NCI-H2107 treated with DMSO at 0.1 percent for 48 hours (cell line): ENCODE measurements around the gene XXYLT1.
A peak's percentile ranks its signal among the peaks of the same experiment; 100 is the strongest.

Source experiments
- DNase-seq: peaks from one replicate; lab custom pipeline; 2025; ENCODE audit not compliant: unreplicated experiment; lab: John Stamatoyannopoulos, UW

Gene XXYLT1

DNA sequence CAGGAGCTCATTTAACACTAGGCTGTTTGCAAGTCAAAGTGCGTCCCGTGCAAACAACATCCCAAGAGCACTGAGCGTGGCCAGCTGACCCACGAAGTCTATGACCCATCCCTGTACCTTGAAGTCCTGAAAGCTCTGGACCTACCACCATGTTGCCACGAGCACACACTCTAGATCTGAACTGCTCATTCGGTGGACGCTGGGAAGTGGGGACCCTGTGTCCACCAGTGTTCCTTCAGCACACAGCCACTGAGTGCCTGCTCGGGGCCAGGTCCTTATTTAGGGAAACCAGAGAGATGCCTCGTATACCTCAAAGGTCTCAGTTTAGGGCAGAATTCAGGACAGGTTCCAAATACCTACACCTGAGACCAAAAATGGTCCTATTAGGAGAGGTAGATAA lies 236.9 kb downstream of the XXYLT1 start:
- DNase-seq: no peak

DNA sequence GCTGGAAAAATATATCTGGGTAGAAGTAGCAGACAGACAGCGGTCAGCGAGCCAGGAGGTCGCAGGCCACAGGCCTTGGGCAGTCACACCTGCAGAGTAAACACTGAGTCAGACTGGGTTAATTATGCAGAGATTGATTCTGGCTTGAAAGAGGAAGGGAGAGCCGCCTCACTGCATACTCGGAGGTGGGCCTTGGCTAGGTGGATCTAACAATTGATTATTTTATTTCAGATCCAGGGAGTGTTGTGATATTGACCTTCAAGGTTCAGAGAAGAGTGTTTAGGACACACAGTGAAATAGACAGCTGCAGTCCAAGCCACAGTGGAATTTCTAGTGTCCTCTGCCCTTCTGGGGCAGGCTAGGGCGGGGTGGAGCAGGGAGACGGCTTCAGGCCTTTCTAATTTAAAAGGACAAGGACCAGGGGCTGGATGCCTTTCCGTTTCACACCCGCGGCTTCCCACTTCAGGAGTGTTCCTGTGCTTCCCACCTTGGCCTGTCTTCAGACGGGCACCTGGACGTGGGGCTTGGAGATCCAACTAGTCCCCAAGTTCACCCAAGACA lies 237.3 kb downstream of the XXYLT1 start:
- no peak for DNase-seq

DNA sequence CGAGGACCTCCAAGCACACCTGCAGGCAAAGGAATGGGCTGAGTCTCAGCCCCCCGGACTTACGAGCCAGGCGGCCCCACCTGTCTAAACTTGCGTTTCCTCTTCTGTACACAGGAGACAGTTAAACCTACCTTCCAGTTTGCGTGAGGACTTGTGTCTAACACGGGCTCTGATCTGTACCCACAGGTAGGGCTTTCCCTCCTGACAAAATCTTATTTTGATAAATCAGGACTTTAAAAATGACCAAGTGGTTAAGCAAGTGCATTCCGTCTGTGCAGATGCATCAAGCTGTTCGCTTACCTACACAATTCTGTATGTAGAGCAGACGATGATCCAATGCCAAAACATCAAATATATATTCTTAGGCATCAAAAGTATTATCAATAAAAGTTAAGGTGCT lies 238.0 kb downstream of the XXYLT1 start:
- DNase-seq: no peak

DNA sequence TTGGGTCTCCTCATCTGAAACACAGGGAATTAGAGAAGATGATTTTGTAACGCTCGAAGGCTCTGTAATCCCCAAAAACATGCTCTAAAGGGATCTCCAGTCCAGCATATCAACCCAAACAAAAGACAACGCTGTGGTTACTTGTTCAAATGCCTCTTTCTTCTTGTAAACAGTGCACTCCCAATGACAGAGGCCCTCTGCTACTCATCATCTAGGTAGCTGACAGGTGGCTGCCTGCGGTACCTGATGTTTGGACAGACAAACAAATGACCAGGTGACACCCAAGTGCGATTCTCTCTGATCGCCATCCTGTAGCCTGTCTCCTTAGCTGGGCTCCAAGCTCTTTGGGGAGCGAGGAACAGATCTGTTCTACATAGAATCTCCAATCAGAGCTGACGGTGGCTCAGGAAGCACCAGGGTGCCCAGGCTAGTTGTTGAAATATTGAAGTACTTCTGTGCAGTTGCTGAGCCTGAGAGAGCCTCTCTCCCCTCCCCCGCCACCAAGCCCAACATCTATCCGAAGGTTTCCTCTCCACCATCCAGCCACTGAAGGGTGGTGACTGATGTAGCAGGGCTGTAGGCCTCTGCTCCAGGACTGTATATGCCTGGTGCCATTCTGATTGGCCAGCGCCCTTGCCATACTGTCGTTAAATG lies 238.7 kb downstream of the XXYLT1 start:
- DNase-seq: peak; percentile 41

DNA sequence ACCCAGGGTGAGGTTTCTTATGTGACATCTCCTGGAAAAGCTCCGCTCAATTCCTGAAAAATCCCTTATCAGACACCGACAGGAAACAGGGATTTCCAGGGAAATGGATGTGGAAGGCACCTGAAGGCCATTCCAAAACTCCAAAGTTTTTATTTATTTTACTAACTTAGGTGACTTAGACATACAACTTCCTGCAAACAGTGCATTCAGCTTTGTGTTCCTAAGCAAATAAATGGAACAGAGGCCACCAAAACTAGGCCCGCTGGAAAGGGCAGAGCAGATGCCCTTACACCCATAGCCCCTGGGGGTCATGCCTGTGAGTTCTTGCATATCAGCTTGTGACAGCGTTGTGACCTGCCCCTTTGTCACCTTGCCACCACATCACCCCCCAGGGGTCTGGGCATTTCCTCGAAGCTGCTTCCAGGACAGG lies 239.4 kb downstream of the XXYLT1 start:
- no peak for DNase-seq

DNA sequence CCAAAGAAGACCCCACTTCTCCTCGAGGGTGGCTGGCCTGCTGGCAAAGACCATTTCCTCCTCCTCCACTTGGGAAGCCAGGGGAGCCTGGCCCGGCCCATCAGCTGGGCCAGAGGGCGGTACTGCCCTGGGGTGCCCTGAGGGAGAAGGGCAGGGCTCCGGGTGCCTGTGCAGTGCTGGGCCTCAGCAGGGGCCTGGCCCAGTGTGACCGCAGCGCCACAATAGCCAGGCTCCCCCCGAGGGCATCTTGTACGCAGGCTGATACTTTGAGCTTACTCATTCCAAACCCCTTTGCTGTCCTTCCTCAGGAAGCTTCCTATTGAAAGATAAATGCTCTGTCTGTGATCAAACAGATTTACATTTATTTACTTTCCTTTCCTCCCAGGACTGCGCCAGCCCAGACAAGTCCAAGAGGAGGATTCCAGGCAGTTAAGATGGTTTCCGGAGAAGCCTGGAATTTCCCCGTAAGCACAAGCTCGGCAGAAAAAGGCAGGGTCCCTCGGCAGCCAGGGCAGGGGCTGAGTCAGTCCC lies 240.1 kb downstream of the XXYLT1 start:
- no peak for DNase-seq

DNA sequence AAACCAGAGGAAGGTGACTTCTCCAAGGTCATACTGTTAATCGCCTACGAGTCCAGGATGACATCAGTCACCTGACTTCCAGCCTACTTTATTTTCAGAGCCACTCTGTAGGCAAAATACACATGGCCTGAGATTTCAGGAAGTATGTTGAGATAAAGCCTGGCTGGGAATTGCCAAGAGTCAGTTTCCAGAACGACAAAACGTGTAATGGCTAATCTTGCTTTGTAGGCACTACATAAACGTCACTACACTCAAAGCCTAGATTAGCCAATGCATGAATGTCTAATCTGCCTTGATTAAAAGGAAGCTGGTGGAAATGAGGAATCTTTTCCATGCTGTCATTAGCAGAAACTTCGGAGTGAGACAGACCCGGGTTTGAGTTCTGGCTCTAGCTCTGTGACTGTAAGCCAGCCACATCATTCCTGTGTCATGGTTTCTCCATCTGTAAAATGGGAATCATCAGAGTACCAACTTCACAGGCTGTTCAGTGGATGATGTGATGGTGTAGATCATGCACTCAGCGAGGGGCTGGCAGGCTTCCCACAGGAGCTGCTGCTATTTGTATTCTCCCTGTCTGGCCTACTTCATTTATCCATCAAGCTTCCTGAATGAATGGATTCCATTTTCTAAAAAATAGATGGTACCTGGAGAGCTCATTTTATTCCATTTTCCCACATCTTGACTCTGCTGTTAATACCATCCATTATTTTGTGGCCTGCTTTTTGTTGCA lies 241.9 kb downstream of the XXYLT1 start:
- DNase-seq: no peak

DNA sequence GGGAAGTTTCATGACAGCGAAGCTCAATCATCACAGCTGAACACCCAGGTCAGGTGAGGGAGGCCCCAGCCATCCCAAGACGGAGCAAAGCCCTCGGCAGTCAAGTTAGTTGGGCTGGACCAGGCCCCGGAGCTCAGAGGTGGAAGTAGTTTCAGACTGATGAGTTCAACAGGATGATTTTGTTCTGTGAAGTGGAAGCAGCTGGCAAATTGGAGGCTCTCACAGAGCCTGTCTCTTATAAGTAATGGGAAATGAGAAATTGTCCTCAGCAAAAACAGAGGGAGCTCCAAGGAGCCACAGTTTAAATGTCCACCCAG lies 245.1 kb downstream of the XXYLT1 start:
- DNase-seq: no peak

DNA sequence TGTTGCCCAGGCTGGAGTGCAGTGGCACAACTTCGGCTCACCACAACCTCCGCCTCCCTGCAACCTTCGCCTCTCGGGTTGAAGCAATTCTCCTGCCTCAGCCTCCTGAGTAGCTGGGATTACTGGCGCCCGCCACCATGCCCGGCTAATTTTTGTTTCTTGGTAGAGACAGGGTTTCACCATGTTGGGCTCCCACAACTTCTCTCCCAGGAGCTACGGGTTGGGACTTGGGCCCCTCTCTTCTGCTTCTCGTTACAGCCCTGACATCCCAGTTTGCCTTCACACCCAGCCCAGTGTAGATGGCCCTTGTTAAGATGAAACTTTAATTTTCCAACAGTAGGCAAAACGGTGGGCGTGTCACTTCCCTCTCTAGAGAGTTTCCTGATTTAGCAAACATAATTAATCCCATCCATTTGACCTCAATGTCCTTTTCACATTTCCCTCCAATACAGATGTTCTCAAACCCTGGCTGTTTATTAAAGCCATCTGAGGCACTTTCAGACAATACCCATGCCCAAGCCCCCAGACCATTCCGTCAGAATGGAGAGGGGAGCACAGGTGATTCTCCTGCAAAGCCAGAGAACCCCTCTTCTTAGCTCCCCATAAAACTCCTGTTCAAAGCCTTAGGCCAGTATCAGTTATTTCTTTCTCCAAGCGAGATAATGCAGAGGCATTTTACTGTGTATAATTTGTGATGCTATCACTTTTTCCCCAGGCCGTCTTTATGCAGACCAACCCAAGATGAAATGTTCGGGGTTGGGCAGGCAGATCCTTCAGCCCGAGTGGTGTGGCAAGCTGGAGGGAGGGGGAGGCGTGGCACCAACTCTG lies 245.7 kb downstream of the XXYLT1 start:
- no peak for DNase-seq

DNA sequence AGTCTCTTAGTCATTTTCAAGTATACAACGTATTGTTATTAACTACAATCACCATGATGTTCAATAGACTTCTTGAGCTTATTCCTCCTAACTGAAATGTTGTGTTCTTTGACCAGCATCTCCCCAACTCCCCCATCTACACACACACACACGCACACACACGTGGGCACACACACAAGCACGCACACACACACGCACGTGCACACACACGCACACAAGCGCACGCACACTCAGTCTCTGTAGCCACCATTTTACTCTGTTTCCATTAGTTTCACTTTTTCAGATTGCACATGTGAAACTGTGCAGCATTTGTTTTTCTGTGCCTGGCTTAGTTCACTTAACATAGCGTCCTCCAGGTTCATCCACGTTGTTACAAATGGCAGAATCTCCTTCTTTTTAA lies 247.0 kb downstream of the XXYLT1 start:
- DNase-seq: no peak

DNA sequence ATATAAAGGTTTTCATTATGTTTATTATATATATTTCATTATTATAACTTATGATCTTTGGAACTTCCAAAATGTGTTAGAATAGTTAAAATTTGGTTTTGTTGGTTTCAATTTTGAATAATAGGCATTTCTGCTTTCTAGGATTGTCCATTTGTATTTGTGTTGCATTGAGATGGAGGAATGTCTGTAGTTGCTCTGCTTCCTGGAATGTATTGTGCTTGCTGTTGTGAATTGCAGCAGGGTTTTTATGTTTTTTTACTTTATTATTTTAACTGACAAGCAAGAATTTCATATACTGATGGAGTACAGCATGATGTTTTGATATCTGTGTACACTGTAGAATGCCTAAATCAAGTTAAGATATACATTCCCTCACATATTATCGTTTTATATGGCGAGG lies 247.4 kb downstream of the XXYLT1 start:
- no peak for DNase-seq

DNA sequence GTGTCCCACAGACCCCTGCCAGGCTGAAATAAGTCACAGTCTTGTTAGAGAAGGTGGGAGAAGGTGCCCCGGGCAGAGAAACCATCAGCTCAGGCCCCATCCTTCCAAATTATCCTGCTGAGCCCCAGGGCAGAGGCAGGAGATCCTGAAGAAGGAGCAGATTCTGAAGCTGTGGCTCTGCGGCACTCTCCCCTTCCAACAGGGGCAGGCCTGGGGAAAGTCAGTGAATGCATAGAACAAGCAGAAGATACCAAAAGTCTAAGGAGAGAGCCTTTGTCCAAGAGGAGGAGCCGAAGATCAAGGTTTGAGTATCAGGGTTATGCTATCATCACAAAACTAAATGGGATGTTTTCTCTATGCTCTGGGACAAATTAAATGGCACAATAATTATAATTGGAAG lies 249.3 kb downstream of the XXYLT1 start:
- DNase-seq: no peak

DNA sequence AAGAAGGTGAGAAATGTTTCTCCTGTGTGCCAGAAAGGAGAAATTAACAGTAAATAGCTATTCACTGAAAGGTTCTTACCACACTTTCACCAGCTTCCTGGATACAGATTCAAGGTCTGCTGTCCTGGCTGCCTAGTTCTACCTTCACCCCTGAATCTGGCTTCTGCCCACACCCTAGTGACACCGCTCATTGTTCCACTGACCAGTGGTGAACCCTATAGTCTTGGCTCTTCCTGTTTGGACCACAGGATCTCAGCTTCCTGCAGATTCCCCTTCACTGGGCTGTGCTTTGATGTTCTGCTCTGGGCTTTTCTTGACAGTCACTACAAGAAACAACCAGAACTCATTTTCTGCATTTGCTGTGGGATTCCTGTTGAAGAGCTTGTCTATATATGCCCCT lies 250.0 kb downstream of the XXYLT1 start:
- no peak for DNase-seq

DNA sequence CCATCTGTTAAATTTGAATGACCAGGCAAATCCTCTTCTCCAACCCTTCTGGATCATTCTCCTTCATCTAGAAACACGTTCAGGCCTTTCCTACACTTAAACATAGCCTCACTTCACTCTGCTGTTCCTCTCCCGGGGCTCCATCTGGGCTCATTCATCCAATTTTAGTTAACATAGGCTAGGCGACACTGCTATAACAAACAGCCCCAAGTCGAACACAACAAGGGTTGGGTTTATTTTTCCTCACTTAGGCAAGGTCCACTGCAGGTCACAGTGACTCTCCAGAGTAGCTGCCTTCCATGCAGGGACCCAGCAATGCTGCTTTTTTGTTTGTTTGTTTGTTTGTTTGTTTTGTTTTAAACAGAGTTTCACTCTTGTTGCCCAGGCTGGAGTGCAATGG lies 250.8 kb downstream of the XXYLT1 start:
- DNase-seq: no peak

DNA sequence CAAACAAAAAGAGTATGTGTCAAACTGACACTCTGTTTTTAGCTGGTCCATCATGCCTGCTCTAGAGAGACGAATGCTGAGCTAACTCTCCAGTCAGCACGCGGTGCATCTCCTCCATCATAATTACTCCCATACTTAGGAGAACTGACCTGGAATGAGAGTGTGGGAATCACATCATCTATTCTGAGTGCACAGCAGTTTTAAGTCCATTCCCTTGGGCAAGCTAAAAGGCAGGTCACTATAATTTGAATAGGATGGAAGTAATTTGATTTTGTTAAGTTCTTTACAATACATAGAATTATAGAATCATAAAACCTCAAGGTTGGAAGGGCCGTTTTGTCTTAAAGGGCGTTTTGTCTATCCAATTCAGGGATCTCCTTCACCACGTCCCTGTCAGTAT lies 251.6 kb downstream of the XXYLT1 start:
- no peak for DNase-seq
